GM12891 (cell line): ENCODE measurements around the gene POLR1G.

ENCODE experiments used
- PAX5 ChIP-seq: IDR thresholded peaks from 2 replicates; pipeline ENCODE4 v1.6.1; 2011; ENCODE audit warnings: low read length, moderate library complexity, mild to moderate bottlenecking; ENCODE audit not compliant: insufficient read depth, severe bottlenecking
- POLR2A ChIP-seq: IDR thresholded peaks from 2 replicates; pipeline ENCODE4 v1.6.1; 2011; ENCODE audit warnings: low read depth, low read length, control low read depth
- POLR2AphosphoS5 ChIP-seq: IDR thresholded peaks from 2 replicates; pipeline ENCODE4 v1.6.1; 2011; ENCODE audit warnings: low read depth, low read length, control low read depth
- POU2F2 ChIP-seq: IDR thresholded peaks from 2 replicates; pipeline ENCODE4 v1.6.1; 2011; ENCODE audit warnings: low read depth, mild to moderate bottlenecking, control low read depth, low read length, moderate library complexity
- TAF1 ChIP-seq: IDR thresholded peaks from 2 replicates; pipeline ENCODE4 v1.6.1; 2011; ENCODE audit warnings: low read depth, low read length, control low read depth

DNA sequence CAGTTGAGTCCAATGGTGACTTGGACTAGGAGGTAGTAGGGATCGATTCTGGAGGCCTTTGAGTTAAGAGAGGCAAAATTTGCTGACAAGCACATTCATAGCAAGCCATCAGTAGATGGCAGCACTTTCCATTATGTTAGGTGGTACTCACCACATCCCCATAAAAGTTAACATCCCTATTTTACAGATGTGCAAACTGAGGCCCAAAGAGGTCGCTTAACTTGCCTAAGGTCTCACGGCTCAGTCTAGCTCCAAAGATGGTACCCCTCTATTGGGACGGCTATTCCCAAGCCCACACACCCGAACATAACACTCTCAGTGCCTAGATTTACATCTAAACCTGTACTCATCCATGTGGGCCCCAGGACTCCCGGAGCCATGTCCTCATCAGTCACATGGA lies 39.9 kb downstream of the POLR1G start:
- no peak for TF ChIP-seq POLR2AphosphoS5
- no peak for TF ChIP-seq TAF1
- no peak for TF ChIP-seq POLR2A
- TF ChIP-seq POU2F2: no peak
- TF ChIP-seq PAX5: no peak
